Activated T-helper 1 cell treated with Interleukin-2 at 50 U/mL for 16 hours (primary cell): ENCODE results near the gene ATRX.
"Not testable (repeated sequence)": the region's sequence is repeated elsewhere in the genome, so short reads cannot be mapped to it uniquely, and the experiment has no call there.

Experiments used
- DNase-seq: peaks from one replicate; pipeline ENCODE4 v3.0.0-alpha.2; 2020; ENCODE audit warnings: low read depth

ATRX gene

GRCh38 chrX:77740376-77740905 is 45.6 kb downstream of the ATRX start:
- DNase-seq: no peak

- no peak for DNase-seq
Observed at GRCh38 chrX:77733342-77733741, 52.7 kb downstream of the ATRX start.

GRCh38 chrX:77731821-77732419 is 54.1 kb downstream of the ATRX start:
- no peak for DNase-seq

GRCh38 chrX:77726095-77726494 is 59.9 kb downstream of the ATRX start:
- DNase-seq: not testable (repeated sequence)

GRCh38 chrX:77723681-77724080 is 62.3 kb downstream of the ATRX start:
- DNase-seq: no peak

GRCh38 chrX:77719388-77719787 is 66.6 kb downstream of the ATRX start:
- DNase-seq: no peak

GRCh38 chrX:77704881-77705280 is 81.1 kb downstream of the ATRX start:
- no peak for DNase-seq

- DNase-seq: no peak
Observed at GRCh38 chrX:77698242-77698641, 87.8 kb downstream of the ATRX start.

- DNase-seq: no peak
Observed at GRCh38 chrX:77694491-77694890, 91.5 kb downstream of the ATRX start.

GRCh38 chrX:77693594-77693993 is 92.4 kb downstream of the ATRX start:
- no peak for DNase-seq

- DNase-seq: no peak
Observed at GRCh38 chrX:77691916-77692315, 94.1 kb downstream of the ATRX start.

GRCh38 chrX:77689376-77689775 is 96.6 kb downstream of the ATRX start:
- no peak for DNase-seq

- DNase-seq: not testable (repeated sequence)
Observed at GRCh38 chrX:77685683-77686082, 100.3 kb downstream of the ATRX start.

- DNase-seq: no peak
Observed at GRCh38 chrX:77679144-77679543, 106.9 kb downstream of the ATRX start.

- no peak for DNase-seq
Observed at GRCh38 chrX:77675986-77676385, 110.0 kb downstream of the ATRX start.

- no peak for DNase-seq
Observed at GRCh38 chrX:77668391-77669237, 117.4 kb downstream of the ATRX start.

- no peak for DNase-seq
Observed at GRCh38 chrX:77658886-77659285, 127.1 kb downstream of the ATRX start.

GRCh38 chrX:77652095-77652494 is 133.9 kb downstream of the ATRX start:
- DNase-seq: no peak

GRCh38 chrX:77640702-77641101 is 145.3 kb downstream of the ATRX start:
- DNase-seq: no peak

- no peak for DNase-seq
Observed at GRCh38 chrX:77639820-77640219, 146.2 kb downstream of the ATRX start.

- no peak for DNase-seq
Observed at GRCh38 chrX:77638397-77638796, 147.6 kb downstream of the ATRX start.

GRCh38 chrX:77635373-77635772 is 150.6 kb downstream of the ATRX start:
- DNase-seq: no peak

- no peak for DNase-seq
Observed at GRCh38 chrX:77628294-77629025, 157.6 kb downstream of the ATRX start.
